Mucosa of descending colon (tissue), 3 donors: ENCODE results near the gene POMT2. TPM values are rescaled to one million over a fixed set of nuclear protein-coding genes. Genes with fewer than 3 reads are reported as not detected.

Experiments
- ATAC-seq: fragments of 200-7000 bp; cut with Tn5 transposase; one replicate; pipeline ENCODE4 v1.9.1; 2020; ENCODE audit warnings: mild to moderate bottlenecking, moderate library complexity
- DNase-seq, 3 donors: peaks; one replicate each; pipeline ENCODE4 v3.0.0-alpha.2; 2020
- H3K36me3 ChIP-seq: fragments of 200-600 bp; one replicate; pipeline ENCODE4 v1.8.0; 2021; ENCODE audit warnings: low read depth, mild to moderate bottlenecking
- H3K4me1 ChIP-seq: fragments of 200-600 bp; one replicate; pipeline ENCODE4 v1.8.0; 2021; ENCODE audit warnings: low read depth, mild to moderate bottlenecking
- H3K4me3 ChIP-seq: fragments of 200-600 bp; one replicate; pipeline ENCODE4 v1.8.0; 2021; ENCODE audit warnings: mild to moderate bottlenecking
- H3K9me3 ChIP-seq: fragments of 200-600 bp; one replicate; pipeline ENCODE4 v1.8.0; 2021; ENCODE audit warnings: mild to moderate bottlenecking
- intact Hi-C, 2 donors: fragments of 100-400 bp; cut with DNase I in 1 of 2; cut with micrococcal nuclease in 1 of 2; formaldehyde crosslinking; loops; one replicate each; pipeline versions ENCODE4 v1.11.0 to v1.11.1; 2022; cut with DNase I, micrococcal nuclease
- total RNA-seq, 3 donors: library from RNA; stranded (reverse); fragmentation: NEBNext Ultra II Directional in 2 of 3; extraction: Animal tissue kit (Norgen Biotek cat#: 25700) in 2 of 3; gene quantifications; one replicate each; pipeline versions ENCODE4 v1.2.1 to v1.2.4, GENCODE V29; 2021 to 2023
- TF ChIP-seq, protein P1 (sequence below): fragments of 200-600 bp; IDR thresholded peaks from one replicate; pipeline ENCODE4 v1.8.0; 2022; ENCODE audit warnings: antibody characterized with exemption, mild to moderate bottlenecking
- donor health status: DM: no; HTN: no; CAD: no; lungs with moderate emphysema.
- donor health status: DM: no; HTN: no; CAD: no.
- donor health status: DM: no; HTN: yes; CAD: no.

Gene POMT2
- total RNA-seq, 3 donors from 2014 or later, result 22.9 to 28.5 (median 23.2) TPM

DNA sequence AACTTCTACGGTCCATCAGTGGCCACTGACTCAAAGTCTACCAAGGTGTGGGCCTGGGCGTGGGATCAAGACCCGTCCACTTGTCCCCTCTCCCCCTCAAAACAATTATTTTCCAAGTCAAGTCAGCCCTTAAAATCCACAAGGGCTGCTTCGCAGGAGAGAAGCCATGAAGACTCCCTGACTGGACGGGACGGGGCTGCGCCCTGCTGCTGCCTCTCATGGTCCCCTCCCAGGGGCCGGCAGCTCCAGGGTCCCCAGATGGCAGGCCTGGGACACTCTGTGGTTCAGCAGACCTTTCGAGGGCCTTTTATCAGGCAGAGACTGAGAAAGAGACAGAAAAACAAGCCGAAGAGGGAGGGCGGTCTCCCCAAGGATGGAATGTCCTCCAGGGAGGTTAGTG lies 60.5 kb downstream of the POMT2 start:
- DNase-seq, result no peak
- Histone ChIP-seq H3K36me3 (no peaks in the 10 kb centered on the region), H3K4me1 (no peaks in the 10 kb centered on the region), H3K4me3 (no peak overlapping the region), H3K9me3 (no peaks in the 10 kb centered on the region)
- intact Hi-C loops, result no loop called here
- TF ChIP-seq, protein P1, sequence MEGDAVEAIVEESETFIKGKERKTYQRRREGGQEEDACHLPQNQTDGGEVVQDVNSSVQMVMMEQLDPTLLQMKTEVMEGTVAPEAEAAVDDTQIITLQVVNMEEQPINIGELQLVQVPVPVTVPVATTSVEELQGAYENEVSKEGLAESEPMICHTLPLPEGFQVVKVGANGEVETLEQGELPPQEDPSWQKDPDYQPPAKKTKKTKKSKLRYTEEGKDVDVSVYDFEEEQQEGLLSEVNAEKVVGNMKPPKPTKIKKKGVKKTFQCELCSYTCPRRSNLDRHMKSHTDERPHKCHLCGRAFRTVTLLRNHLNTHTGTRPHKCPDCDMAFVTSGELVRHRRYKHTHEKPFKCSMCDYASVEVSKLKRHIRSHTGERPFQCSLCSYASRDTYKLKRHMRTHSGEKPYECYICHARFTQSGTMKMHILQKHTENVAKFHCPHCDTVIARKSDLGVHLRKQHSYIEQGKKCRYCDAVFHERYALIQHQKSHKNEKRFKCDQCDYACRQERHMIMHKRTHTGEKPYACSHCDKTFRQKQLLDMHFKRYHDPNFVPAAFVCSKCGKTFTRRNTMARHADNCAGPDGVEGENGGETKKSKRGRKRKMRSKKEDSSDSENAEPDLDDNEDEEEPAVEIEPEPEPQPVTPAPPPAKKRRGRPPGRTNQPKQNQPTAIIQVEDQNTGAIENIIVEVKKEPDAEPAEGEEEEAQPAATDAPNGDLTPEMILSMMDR, result no peak
- ATAC-seq, result no peak

GRCh38 chr14:77259025-77259715 lies 61.5 kb downstream of the POMT2 start:
- TF ChIP-seq, protein P1, result no peak
- no peak for ATAC-seq
- DNase-seq, result no peak

GRCh38 chr14:77258566-77258965 lies 62.1 kb downstream of the POMT2 start:
- TF ChIP-seq, protein P1, result no peak
- Histone ChIP-seq H3K9me3 (no peaks in the 10 kb centered on the region), H3K4me1 (no peaks in the 10 kb centered on the region), H3K4me3 (no peak overlapping the region), H3K36me3 (no peaks in the 10 kb centered on the region)
- DNase-seq (no peak), ATAC-seq (no peak)
- intact Hi-C loops, result no loop called here

More at GRCh38 chr14:77259025-77259715, 61.5 kb downstream of the POMT2 start:
- no peaks in the 10 kb centered on the region for H3K36me3 ChIP-seq
- intact Hi-C loops, result no loop called here
- H3K4me3 ChIP-seq, result no peak overlapping the region
- no peaks in the 10 kb centered on the region for H3K9me3 ChIP-seq
- no peaks in the 10 kb centered on the region for H3K4me1 ChIP-seq

DNA sequence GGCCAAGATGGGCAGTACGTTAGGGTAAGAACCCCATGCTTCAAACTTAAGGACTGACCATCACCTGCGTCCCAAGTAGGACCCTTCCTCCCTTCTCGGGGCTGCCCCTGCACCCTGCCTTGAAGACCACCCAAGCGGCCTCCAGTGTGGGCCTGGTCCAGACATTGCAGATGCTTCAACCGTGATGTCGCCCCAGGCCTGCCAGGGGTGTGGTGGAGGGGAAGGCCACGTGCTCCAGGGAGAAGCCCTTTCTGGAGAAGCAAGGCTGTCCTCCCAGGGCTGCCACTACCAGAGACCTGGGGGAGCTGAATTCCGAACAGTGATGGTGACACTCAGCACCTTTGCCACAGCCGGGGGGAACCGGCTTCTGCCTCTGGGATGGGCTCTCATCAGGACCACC lies 63.0 kb downstream of the POMT2 start:
- no peak for ATAC-seq
- DNase-seq, result no peak
- Histone ChIP-seq H3K4me1 (no peaks in the 10 kb centered on the region), H3K4me3 (no peak overlapping the region), H3K9me3 (no peaks in the 10 kb centered on the region), H3K36me3 (no peaks in the 10 kb centered on the region)
- intact Hi-C loops, result no loop called here
- TF ChIP-seq, protein P1, result no peak

GRCh38 chr14:77256694-77257093 lies 64.0 kb downstream of the POMT2 start:
- no peaks in the 10 kb centered on the region for H3K9me3 ChIP-seq
- ATAC-seq (no peak), DNase-seq (no peak)
- TF ChIP-seq, protein P1, result no peak
- H3K36me3 ChIP-seq, result no peaks in the 10 kb centered on the region
- H3K4me3 ChIP-seq, result no peak overlapping the region
- intact Hi-C loops, result no loop called here
- H3K4me1 ChIP-seq, result no peaks in the 10 kb centered on the region
